Gastrocnemius medialis (tissue), 4 donors: ENCODE data around the gene PHTF1. TPM values are rescaled to one million over a fixed set of nuclear protein-coding genes. Genes with fewer than 3 reads are reported as not detected.

Source experiments
- ATAC-seq, 2 donors: fragments of 150-250 bp; one replicate each; pipeline ENCODE4 v1.9.1; 2016
- DNase-seq, 2 donors: peaks; one replicate each; pipeline ENCODE4 v3.0.0-alpha.2; 2019
- H3K27ac ChIP-seq, 4 donors: fragments of 200-600 bp; sonication (generic); 1 replicate in 1 of 4; 2 replicates in 3 of 4; pipeline ENCODE4 v1.5.1; 2016 to 2018; ENCODE audit warnings: mild to moderate bottlenecking in 2 of 4, moderate library complexity in 1 of 4
- H3K27me3 ChIP-seq, 3 donors: fragments of 200-600 bp; sonication (generic) in 2 of 3; 1 replicate in 1 of 3; 2 replicates in 2 of 3; pipeline versions ENCODE4 v1.5.1 to v1.6.0; 2016 to 2019; ENCODE audit warnings: mild to moderate bottlenecking in 1 of 3, moderate library complexity in 1 of 3
- H3K36me3 ChIP-seq, 2 donors: fragments of 200-600 bp; sonication (generic) in 1 of 2; one replicate each; pipeline ENCODE4 v1.5.1; 2017 to 2018
- H3K4me1 ChIP-seq, 2 donors: fragments of 200-600 bp; sonication (generic) in 1 of 2; one replicate each; pipeline ENCODE4 v1.5.1; 2016 to 2017; ENCODE audit warnings: mild to moderate bottlenecking in 2 of 2
- H3K4me3 ChIP-seq, 4 donors: fragments of 200-600 bp; sonication (generic) in 3 of 4; 1 replicate in 1 of 4; 2 replicates in 3 of 4; pipeline ENCODE4 v1.5.1; 2016 to 2019; ENCODE audit warnings: mild to moderate bottlenecking in 2 of 4
- H3K9me3 ChIP-seq, 3 donors: fragments of 200-600 bp; sonication (generic) in 2 of 3; 1 replicate in 1 of 3; 2 replicates in 2 of 3; pipeline ENCODE4 v1.5.1; 2016 to 2019
- CTCF ChIP-seq, 5 experiments: fragments of 450-650 bp in 3 of 5; fragments of 200-600 bp in 2 of 5; sonication (generic) in 2 of 5; IDR thresholded peaks in 4 of 5; conservative IDR thresholded peaks in 1 of 5; 1 replicate in 4 of 5; 2 replicates in 1 of 5; pipeline ENCODE4 v1.5.1; 2016 to 2019; ENCODE audit warnings: antibody characterized with exemption in 5 of 5, mild to moderate bottlenecking in 3 of 5, moderate library complexity in 3 of 5
- POLR2A ChIP-seq, 2 donors: fragments of 450-650 bp; IDR thresholded peaks; one replicate each; pipeline ENCODE4 v1.6.1; 2017; ENCODE audit warnings: antibody characterized with exemption in 2 of 2, mild to moderate bottlenecking in 2 of 2, moderate library complexity in 2 of 2
- in situ Hi-C, 4 donors: fragments of 200-750 bp; cut with MboI; loops; one replicate each; pipeline versions ENCODE4 v1.15.0 to v1.8.0; 2017; ENCODE audit warnings: low sequenced_read_pairs in 4 of 4
- intact Hi-C: fragments of 100-400 bp; cut with DNase I; formaldehyde crosslinking; loops from one replicate; pipeline ENCODE4 v1.15.1; 2023; ENCODE audit warnings: low total_unique reads
- total RNA-seq, 4 donors: library from RNA; depleted of rRNA; stranded (reverse); fragments of >200 nt; gene quantifications; one replicate each; pipeline versions ENCODE4 v1.1.0 to v1.2.3, GENCODE V29; 2016

The PHTF1 gene
- total RNA-seq, 4 donors from 2014 or later: 6.7 to 20.0 (median 9.9) TPM

DNA sequence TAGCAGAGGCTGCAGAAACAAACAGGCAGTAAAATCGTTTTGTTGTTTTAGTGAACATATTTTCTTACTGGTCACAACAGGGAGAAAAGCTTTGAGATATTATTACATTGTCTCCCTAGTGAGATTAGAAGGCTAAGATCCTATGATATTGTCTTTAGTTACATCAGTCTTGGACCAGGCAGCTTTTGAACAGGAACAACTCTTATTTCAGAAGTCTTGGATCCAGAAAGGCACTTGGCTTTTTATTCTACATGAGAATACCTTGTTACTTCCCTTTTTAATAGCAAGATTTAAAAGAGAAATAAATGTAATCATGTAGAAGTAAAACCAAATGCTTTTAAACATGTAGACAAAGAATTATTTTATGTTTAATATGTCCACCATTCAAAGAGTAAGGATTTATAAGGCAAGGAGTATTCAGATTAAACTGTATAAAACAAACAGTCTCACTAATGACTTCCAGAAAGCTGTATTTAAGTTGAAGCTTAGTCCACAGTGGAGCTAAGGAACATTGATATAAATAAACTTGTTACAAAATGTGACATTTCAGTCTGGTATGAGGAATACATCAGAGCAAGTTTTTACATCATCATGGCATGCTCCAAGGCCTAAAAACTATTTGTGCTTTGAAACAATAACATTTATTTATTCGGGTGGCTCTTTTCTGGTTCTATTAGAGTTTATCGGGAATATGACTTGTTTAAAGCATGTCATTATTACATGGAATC lies 72.2 kb downstream of the PHTF1 start:
- DNase-seq (no peak), ATAC-seq (no peak)
- H3K4me1 ChIP-seq: no peaks in the 10 kb centered on the region
- intact Hi-C loops (no loop called here), in situ Hi-C loops (loop anchor here in 2 of 4 donors (5.0 to 10.0 kb wide), 2 partner anchors 542 to 545 kb away; no protein-coding TSS in a partner anchor)
- H3K9me3 ChIP-seq: no peaks in the 10 kb centered on the region
- H3K36me3 ChIP-seq: peaks cover 0 to 12% of the 10 kb centered on the region in 2 donors
- no peak overlapping the region for H3K27ac ChIP-seq
- no peaks in the 10 kb centered on the region for H3K27me3 ChIP-seq
- H3K4me3 ChIP-seq: no peak overlapping the region
- TF ChIP-seq POLR2A (IDR thresholded peaks at IDR 0.05): no peak
- no peak for TF ChIP-seq CTCF (IDR thresholded peaks at IDR 0.05 in 4 of 5, conservative IDR thresholded peaks at IDR 0.05 in 1 of 5)

- Histone ChIP-seq H3K36me3 (no peaks in the 10 kb centered on the region), H3K4me3 (no peak overlapping the region), H3K27me3 (no peaks in the 10 kb centered on the region), H3K4me1 (no peaks in the 10 kb centered on the region), H3K27ac (no peak overlapping the region), H3K9me3 (no peaks in the 10 kb centered on the region)
- intact Hi-C loops (no loop called here), in situ Hi-C loops (loop anchor here in 1 of 4 donors (10.0 kb wide), 1 partner anchor 539 kb away; no protein-coding TSS in a partner anchor)
- TF ChIP-seq CTCF (IDR thresholded peaks at IDR 0.05 in 4 of 5, conservative IDR thresholded peaks at IDR 0.05 in 1 of 5) (no peak), POLR2A (IDR thresholded peaks at IDR 0.05) (no peak)
- ATAC-seq: peak in 1 of 2 donors; percentile 36
- peak in 1 of 2 donors; percentile 25 for DNase-seq
Observed at GRCh38 chr1:113684153-113684541, 75.1 kb downstream of the PHTF1 start.

DNA sequence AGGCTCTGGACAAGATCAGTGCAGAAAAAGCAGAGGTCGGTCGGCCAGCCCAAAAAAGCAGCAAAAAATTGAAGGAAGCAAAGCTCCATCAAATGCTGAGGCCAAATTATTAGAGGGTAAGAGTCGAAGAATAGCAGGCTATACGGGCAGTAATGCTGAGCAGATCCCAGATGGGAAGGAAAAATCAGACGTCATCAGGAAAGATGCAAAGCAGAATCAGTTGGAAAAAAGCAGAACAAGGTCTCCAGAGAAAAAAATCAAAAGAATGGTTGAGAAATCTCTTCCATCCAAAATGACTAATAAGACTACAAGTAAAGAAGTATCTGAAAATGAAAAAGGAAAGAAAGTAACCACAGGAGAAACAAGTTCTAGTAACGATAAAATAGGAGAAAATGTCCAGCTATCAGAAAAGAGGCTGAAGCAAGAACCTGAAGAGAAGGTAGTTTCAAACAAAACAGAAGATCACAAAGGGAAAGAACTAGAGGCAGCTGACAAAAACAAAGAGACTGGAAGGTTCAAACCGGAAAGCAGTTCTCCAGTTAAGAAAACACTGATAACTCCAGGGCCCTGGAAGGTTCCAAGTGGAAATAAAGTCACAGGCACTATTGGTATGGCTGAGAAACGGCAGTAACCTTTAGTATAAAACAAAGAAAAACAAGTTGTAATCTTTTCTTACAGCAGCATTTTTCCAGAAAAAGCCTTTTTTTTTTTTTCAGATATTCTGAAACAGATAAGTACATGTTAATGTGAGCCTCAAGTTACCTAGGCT lies 75.7 kb downstream of the PHTF1 start:
- Histone ChIP-seq H3K27me3 (no peaks in the 10 kb centered on the region), H3K4me3 (no peak overlapping the region), H3K9me3 (no peaks in the 10 kb centered on the region), H3K36me3 (no peaks in the 10 kb centered on the region), H3K4me1 (no peaks in the 10 kb centered on the region), H3K27ac (no peak overlapping the region)
- intact Hi-C loops: no loop called here
- DNase-seq (no peak), ATAC-seq (no peak)
- TF ChIP-seq CTCF (IDR thresholded peaks at IDR 0.05 in 4 of 5, conservative IDR thresholded peaks at IDR 0.05 in 1 of 5) (no peak), POLR2A (IDR thresholded peaks at IDR 0.05) (no peak)
- in situ Hi-C loops: loop anchor here in 1 of 4 donors (10.0 kb wide), 1 partner anchor 539 kb away; no protein-coding TSS in a partner anchor

GRCh38 chr1:113681596-113682337 lies 77.5 kb downstream of the PHTF1 start:
- ATAC-seq (no peak), DNase-seq (no peak)
- no peak for TF ChIP-seq POLR2A (IDR thresholded peaks at IDR 0.05)
- Histone ChIP-seq H3K4me3 (no peak overlapping the region), H3K27ac (no peak overlapping the region), H3K27me3 (no peaks in the 10 kb centered on the region), H3K36me3 (no peaks in the 10 kb centered on the region), H3K4me1 (peaks cover 7 to 8% of the 10 kb centered on the region in 2 donors), H3K9me3 (no peaks in the 10 kb centered on the region)
- in situ Hi-C loops: loop anchor here in 1 of 4 donors (10.0 kb wide), 1 partner anchor 537 kb away; no protein-coding TSS in a partner anchor
- intact Hi-C loops: no loop called here
